Ishikawa (cell line): ENCODE measurements around the gene YIPF6.

Source experiments
- CREB1 ChIP-seq: IDR thresholded peaks from 2 replicates; pipeline ENCODE4 v1.6.1; 2012; ENCODE audit warnings: low read depth
- RAD21 ChIP-seq: IDR thresholded peaks from 2 replicates; pipeline ENCODE4 v1.6.1; 2012; ENCODE audit warnings: low read depth

DNA sequence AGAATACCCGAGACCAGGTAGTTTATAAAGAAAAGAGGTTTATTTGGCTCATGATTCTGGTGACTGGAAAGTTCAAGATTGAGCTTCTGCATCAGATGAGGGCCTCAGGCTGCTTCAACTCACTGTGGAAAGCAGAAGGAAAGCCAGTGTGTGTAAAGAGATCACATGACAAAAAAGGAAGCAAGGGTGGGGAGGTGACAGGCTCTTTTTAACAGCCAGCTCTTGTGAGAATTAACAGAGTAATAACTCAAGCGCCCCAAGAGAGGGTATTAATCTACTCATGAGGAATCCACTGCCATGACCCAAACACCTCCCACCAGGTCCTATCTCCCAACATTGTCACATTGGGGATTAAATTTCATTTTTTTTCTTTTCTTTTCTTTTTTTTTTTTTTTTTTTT, 6.3 kb upstream of the YIPF6 start:
- TF ChIP-seq CREB1 (no peak), RAD21 (no peak)
